ENCODE results near the gene MSANTD2.

The MSANTD2 gene

DNA sequence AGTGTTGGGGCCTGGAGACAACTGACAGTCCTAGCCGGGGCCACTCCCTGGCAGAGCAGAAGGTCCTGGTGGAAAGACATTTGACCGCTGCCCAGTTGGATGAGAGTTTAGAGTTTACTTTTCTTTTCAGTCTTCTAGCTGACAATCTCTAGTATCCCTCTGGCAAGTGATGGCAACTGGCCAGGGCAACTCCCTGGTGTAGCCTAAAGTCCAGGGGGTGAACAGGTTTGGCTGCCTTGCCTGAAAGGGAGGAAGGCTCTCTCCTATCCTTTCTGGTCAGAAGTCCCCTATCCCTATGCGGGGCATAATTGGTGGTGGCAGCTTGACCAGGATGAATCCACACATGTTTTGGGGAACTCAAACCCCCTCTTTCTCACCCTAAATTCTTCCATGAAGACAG, 16.8 kb upstream of the MSANTD2 start:
- no peak for TF ChIP-seq CTCF (conservative IDR thresholded peaks at IDR 0.05)
- no peak for TF ChIP-seq ZFX (IDR thresholded peaks at IDR 0.05)
- no peak overlapping the region for H3K27ac ChIP-seq

DNA sequence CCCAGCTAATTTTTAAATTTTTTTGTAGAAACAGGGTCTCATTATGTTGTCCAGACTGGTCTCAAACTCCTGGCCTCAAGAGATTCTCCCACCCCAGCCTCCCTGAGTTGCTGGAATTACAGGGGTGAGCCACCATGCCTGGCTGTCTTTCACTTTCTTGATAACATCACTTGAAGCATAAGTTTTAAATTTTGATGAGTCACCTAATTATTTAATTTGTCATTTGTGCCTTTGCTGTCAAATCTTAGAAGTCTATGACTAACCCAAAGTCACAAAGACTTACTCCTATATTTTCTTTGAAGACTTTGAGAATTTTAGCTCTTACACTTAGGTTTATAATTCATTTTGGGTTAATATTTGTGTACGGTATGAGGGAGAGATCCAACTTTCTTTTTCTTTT, 14.5 kb upstream of the MSANTD2 start:
- TF ChIP-seq CTCF (conservative IDR thresholded peaks at IDR 0.05) (no peak), ZFX (IDR thresholded peaks at IDR 0.05) (no peak)
- H3K27ac ChIP-seq: no peak overlapping the region

DNA sequence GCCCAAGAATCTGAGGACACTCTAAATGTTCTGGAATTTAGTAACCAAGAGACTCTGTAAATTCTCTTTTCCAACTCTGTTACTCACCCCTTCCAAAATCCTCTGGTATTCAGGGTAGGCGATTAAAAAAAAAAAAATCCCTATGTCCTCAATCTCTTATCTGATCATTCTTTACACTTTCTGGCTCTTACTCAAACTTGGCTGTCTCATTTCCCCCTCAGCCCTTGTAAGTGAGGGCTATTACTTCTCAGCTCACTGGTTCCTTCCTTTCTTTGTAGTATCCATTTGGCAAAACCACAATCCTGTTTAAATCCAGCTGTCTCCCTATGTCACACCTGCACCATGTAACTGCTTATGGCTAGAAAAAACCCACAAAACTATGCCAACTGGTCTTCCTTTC, 12.7 kb upstream of the MSANTD2 start:
- TF ChIP-seq CTCF (conservative IDR thresholded peaks at IDR 0.05) (no peak), ZFX (IDR thresholded peaks at IDR 0.05) (no peak)
- H3K27ac ChIP-seq: no peak overlapping the region

DNA sequence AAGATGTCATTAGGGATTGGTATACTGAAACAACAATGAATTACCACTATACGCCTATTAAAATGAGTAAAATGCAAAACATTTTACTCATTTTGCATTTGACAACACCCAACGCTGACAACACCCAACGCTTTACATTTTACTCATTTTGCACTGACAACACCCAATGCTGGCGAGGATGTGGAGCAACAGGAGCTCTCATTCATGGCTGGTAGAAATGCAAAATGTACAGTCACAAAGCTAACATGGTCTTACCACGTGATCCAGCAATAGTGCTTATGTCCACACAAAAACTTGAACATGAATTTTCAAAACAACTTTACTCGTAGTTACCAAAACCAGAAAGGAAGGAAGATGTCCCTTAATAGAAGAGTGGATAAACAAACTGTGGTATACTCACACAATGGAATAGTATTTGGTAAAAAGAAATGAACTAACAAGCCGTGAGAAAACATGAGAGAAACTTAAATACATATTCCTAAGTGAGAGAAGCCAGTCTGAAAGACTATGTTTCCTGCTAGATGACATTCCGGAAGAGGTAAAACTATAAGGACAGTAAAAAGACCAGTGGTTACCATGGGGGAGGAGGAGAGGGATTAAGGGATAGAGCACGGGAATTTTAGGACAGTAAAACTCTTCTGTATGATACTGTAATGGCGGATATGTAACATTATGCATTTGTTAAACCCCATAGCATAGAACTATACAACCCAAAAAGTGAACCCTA, 11.4 kb upstream of the MSANTD2 start:
- TF ChIP-seq ZFX (IDR thresholded peaks at IDR 0.05) (no peak), CTCF (conservative IDR thresholded peaks at IDR 0.05) (no peak)
- H3K27ac ChIP-seq: no peak overlapping the region

DNA sequence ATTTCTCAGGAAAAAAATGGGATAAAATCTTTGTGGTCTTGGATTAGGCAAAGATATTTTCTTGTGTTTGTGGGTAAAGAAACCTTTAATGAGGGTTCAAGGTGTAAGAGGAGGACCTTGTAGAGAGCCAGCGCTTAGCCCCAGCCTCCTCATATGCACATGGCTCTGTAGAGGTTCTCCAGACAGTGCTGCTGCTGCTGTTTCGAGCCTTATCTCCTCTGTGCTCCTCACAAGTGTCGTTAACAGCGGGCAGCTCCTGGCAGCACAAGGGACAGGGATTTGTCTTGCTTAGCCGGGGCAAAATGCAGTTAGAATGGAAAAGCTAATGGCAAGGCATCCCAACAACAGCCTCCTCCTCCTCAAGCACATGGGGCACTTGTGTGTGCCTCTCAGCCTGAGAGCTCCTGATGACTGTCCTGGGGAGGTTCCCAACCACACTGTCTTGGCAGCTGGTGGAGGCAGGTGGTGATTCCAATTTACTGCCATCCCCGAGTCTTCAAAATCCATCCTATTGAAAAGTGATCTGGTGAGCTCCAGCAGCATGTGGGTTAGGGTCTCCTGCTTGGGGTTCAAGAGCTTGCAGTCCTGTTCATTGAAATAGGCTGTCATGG, 7.6 kb upstream of the MSANTD2 start:
- TF ChIP-seq CTCF (conservative IDR thresholded peaks at IDR 0.05) (no peak), ZFX (IDR thresholded peaks at IDR 0.05) (no peak)
- H3K27ac ChIP-seq: no peak overlapping the region

DNA sequence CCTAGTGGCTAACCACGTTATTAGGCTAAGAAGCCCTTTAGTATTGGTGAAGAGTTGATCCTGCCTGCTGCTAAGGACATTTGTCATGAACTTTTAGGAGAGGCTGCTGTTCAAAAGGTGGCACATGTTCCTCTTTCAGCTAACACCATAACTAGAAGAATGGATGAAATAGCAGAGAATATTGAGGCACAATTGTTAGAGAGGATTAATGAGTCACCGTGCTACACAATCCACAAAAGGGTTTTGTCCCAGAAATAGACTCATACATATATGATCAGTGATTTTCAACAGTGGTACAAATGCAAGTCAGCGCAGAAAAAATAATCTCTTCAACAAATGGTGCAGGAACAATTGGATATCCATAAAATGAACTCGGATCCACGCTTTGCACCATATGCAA, 7.0 kb upstream of the MSANTD2 start:
- H3K27ac ChIP-seq: no peak overlapping the region
- TF ChIP-seq CTCF (conservative IDR thresholded peaks at IDR 0.05): no peak
- TF ChIP-seq ZFX (IDR thresholded peaks at IDR 0.05): no peak

GRCh38 chr11:124804884-124805283, 4.7 kb upstream of the MSANTD2 start:
- H3K27ac ChIP-seq: no peak overlapping the region
- TF ChIP-seq ZFX (IDR thresholded peaks at IDR 0.05) (no peak), CTCF (conservative IDR thresholded peaks at IDR 0.05) (no peak)
